ENCODE measurements around the gene AKT3.
"Not testable (repeated sequence)": the region's sequence is repeated elsewhere in the genome, so short reads cannot be mapped to it uniquely, and the experiment has no call there.

AKT3 gene

GRCh38 chr1:243595527-243596210 is 254.4 kb downstream of the AKT3 start:
- no peak for DNase-seq

GRCh38 chr1:243594455-243594854 is 255.6 kb downstream of the AKT3 start:
- DNase-seq: no peak

- not testable (repeated sequence) for DNase-seq
These were observed 260.8 kb downstream of the AKT3 start for GRCh38 chr1:243589286-243589685.

DNA sequence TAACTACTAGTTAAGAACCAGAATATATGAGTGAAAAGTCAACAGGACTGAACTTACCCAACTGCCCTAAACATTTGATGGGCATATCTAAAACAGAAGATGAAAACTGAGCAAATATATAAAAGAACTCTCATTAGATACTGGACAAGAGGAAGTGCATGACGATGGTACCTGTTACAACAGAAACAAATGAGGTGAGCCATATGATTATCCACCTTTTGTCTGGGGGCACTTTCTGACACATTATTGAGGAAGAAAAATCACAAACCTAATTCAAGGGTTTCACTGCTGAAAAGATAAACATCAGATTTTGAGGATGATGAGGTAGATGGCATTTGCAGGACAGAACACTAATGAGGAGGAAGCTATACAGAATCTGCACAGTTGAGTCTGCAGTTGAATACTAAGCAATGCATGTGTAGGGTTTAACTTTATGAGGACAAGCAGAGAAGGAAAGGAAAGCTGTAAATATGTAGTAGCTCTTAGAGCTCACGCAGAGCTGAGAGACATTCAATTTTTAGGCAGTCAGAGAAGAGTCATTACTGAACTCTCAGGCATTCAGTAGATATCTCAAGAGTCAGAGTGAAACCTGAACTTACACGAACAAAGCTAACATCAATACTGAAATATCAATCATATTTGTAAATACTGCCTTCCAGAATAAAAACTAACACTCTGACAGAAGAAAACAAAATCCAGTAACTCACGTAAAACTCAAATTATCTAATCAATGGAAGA is 262.1 kb downstream of the AKT3 start:
- DNase-seq: no peak

DNA sequence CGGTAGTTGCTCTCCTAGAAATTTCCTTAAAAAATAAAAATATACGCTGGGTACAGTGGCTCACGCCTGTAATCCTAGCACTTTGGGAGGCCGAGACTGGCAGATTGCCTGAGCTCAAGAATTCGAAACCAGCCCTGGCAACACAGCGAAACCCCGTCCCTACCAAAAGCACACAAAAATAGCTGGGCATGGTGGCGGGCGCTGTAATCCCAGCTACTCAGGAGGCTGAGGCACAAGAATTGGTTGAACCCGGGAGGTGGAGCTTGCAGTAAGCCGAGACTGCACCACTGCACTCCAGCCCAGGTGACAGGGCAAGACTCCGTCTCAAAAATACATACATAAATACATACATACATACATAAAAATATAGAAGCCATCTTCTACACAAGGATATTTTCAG is 262.8 kb downstream of the AKT3 start:
- no peak for DNase-seq

- DNase-seq: no peak
These were observed 264.1 kb downstream of the AKT3 start for GRCh38 chr1:243585982-243586381.

- no peak for DNase-seq
These were observed 267.7 kb downstream of the AKT3 start for GRCh38 chr1:243582326-243582725.

DNA sequence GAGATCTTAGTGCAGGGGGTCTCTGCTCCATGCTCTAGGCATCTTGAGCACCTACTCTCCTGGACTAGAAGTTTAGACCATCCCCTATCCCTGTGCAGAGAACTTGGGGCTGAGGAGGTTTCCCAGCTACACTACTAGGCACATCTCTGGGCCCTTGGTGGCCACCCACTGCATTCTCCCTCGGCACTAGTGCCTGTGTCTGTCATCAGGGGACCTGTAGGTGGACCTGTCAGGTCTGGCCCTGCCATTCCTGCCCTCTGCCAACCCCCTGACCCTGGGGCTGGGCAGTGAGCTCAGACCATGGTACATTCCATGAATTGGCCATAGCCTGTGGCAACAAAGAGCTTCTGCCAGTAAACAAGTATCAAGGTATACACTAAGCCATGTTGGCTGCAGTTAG is 269.1 kb downstream of the AKT3 start:
- no peak for DNase-seq

DNA sequence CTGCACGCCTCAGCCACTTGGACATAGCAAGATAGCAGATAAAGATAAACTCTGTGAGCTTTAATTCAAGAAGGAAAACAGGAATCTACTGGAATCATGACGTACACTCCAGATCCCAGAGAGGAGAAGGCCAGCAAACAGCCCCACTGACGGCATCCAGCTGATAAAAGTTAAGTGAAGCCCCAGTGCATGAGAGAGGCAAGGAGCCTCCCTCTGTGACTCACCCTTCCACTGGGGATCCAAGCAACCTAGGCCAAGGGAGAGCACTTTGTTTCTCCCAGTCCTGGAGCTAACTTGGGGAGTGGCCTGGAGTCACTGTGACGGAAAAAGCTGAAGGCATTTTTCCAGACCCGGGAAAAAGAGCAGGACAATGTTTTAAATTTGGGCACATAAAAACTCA is 270.0 kb downstream of the AKT3 start:
- DNase-seq: no peak

- no peak for DNase-seq
These were observed 275.0 kb downstream of the AKT3 start for GRCh38 chr1:243575070-243575469.

GRCh38 chr1:243572940-243573339 is 277.1 kb downstream of the AKT3 start:
- DNase-seq: no peak

DNA sequence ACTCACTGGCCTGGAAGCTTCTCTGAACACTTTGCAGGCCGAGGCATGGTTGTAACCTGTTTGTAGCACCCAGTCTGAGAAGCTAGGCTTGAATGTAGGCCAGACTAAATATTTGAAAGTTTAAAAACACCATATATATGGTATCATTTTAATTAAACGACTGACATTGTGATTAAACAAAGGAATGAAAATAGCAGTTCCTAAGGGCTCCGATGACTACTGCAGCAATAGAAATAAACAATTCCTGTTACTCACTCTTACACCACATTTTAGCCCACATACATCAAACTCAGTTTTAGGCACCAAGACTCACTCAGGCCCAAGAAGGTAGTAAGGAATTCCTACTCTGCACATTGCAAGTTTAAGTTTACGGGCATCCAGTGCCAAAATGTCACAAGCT is 281.2 kb downstream of the AKT3 start:
- DNase-seq: no peak

GRCh38 chr1:243564814-243565213 is 285.2 kb downstream of the AKT3 start:
- DNase-seq: no peak

- DNase-seq: no peak
These were observed 286.3 kb downstream of the AKT3 start for GRCh38 chr1:243563732-243564131.

- DNase-seq: no peak
These were observed 287.6 kb downstream of the AKT3 start for GRCh38 chr1:243562473-243562872.

GRCh38 chr1:243561588-243562319 is 288.3 kb downstream of the AKT3 start:
- no peak for DNase-seq

DNA sequence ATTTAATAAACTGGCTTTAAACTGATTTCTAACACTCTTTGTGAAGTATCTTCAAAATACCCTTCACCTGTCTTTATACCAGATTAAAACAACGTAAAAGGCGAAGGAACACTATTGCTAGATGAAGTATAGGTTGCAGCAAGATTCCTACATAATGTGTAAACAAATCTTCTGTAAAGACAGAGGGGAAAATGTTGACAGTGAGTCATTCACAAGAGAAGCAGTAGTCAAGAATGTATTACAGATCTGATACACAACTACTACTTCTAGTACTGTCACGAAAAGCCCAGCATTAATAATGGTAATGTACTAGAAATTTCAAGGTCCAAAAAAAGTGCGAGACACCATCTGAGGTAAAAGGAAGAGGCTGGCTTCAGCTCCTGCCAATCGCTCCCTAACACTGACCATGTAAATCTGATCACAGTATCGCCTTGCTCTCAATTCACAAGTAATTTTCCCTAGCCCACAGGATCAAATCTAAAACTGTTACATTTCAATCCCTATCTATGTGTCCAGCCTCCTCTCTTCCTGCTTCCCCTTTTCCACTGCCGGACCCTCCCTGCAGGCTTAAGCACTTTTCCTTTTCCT is 290.4 kb downstream of the AKT3 start:
- no peak for DNase-seq

GRCh38 chr1:243558576-243558975 is 291.5 kb downstream of the AKT3 start:
- no peak for DNase-seq

- DNase-seq: no peak
These were observed 292.2 kb downstream of the AKT3 start for GRCh38 chr1:243557866-243558265.

DNA sequence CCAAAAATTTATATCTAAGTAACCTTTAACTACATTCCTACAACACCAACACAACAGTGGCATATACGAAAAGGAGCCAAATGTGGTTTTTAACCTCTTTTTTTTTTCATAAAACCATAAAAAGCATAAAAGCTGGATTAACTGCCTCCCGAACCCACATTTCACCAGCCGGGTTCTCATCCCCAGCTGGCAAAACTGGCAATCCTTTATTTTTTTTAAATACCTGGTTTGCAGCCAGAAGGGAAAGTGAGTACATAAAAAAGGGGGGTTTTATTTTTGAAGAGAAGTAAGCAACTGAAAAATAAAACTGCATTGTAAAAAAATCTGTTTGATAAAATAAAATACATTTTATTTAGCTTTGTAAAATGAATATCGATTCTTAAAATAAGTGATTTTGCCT is 295.4 kb downstream of the AKT3 start:
- DNase-seq: no peak

DNA sequence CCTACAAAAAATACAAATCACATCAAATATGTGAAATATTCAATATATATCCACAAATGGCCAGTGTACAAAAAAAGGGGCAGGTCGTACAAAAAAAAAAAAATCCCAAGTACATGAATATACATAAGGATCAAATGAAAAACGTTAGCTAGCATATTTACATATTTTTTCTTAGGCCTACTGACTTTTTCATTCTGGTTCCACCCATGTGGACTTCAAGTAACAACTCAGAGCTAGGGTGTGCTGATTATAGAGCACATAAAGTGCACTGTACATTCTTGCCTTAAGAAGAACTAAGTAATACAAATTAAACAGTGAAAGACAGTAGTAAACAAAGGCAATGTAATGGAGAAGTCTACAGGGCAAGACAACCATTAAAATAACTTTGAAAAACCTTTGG is 297.0 kb downstream of the AKT3 start:
- DNase-seq: no peak

- no peak for DNase-seq
These were observed 299.8 kb downstream of the AKT3 start for GRCh38 chr1:243550276-243550675.

DNA sequence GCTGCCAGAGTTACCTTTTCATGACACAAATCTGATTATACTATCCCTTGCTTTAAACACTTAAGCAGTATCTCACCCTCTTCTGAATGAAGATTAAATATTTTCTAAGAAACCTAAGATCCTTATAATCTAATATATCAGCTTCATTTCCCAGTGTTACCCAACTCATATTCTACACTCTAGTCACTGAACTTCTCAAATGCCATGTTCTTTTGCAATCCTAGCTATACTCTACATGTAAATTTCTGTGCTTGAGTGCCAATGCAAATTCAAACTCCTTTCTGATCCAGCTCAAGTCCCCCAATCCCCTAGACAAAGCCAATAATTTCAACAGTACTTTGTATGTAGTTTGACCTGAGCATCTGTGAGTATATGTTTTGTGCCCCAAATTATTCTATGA is 300.3 kb downstream of the AKT3 start:
- DNase-seq: no peak

GRCh38 chr1:243549108-243549507 is 300.9 kb downstream of the AKT3 start:
- DNase-seq: no peak
